ENCODE data around the gene BTBD2.

The BTBD2 gene

DNA sequence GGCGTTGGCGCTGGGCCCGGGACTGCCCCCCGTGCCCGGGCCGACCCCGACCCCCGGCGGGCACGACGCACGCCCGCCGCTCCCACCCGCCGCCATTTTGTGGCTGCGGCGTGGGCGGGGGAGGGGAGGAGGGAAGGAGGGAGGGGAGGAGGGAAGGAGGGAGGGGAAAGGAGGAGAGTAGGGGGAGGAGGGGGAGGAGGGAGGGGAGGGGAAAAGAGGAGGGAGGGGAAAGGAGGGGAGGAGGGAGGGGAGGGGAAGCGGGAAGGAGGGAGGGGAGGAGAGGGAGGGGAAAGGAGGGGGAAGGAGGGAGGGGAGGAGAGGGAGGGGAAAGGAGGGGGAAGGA, at the start of gene BTBD2:
TSS of gene BTBD2 (minus strand) at position 107 of the 343 bp plus-strand sequence. CDS start at position 96, 11 bp downstream.
- peak; percentile 48 for DNase-seq

DNA sequence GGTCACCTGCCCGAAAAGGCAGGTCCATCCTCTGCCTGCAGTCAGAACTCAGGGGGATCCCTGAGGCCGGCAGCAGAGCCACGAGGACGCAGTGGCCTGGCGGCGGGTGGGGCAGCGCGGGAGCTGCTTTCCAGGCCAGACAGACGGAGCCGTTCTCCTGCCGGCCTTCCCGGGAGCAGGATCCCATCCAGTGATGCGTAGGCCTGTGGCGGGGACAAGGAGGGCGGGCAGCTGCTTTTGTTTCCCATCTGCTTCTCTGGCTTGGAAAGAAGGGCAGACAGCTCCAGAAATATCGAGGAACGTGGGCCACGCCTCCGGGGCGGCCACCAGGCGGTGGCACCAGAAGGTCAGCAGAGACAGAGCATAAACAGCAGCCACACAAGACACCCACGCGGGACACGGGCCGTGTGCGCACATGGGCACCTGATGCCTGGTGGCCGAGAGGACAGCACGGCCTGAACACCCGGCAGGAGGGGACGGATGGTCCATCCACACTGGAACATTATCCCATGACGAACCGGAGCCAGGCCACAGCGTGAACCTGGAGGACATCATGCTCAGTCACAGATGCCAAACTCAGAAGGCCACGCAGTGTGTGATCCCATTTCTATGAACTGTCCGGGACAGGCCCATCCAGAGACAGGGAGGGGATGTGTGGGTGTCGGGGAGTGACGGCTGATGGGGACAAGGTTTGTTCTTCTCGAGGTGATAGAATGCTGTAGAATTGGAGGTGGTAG, 49.4 kb upstream of the BTBD2 start:
- no peak for DNase-seq

DNA sequence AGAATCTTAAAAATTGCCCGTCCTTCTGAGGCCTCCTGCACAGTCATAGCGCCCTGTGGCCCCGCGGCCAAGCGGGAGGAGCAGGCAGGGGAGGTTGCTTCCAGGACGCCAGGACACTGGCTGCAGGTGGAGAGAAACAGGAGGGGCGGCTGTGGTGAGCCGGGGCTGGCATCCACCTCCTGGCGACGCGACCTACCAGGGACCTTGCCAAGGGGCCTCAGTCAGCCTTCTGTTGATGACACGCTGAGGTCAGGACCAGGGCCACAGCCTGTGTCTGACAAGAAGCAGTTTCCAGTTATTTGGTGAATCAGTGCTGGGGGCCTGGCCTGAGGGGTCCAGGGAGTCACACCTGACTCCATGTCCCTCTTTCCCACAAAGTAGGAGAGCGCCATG, 48.9 kb upstream of the BTBD2 start:
- no peak for DNase-seq

DNA sequence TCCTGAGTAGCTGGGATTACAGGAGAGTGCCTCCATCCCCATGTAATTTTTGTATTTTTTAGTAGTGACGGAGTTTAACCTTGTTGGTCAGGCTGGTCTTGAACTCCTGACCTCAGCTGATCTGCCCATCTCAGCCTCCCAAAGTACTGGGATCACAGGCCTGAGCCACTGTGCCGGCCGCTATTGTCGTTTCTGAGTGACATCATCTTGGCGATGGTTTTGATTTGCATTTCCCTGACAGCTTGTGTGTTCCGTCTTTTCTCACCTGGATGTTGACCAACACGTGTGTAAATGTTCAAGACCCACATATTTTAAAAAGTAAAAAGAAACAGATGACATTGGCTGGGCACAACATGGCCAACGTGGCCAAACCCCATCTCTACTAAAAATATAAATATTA, 48.3 kb upstream of the BTBD2 start:
- DNase-seq: no peak

DNA sequence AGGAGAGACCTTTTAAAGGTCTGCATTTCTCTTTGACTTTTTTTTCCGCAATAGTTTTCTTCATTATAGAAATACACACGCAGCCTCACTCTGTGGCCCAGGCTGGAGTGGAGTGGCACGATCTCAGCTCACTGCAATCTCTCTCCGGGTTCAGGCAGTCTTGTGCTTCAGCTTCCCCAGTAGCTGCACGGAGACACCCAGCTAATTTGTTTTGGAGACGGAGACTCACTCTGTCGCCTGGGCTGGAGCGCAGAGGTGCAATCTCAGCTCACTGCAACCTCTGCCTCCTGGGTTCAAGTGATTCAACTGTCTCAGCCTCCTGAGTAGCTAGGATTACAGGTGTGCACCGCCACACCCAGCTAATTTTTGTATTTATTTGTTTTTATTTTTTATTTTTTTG, 47.3 kb upstream of the BTBD2 start:
- DNase-seq: no peak

DNA sequence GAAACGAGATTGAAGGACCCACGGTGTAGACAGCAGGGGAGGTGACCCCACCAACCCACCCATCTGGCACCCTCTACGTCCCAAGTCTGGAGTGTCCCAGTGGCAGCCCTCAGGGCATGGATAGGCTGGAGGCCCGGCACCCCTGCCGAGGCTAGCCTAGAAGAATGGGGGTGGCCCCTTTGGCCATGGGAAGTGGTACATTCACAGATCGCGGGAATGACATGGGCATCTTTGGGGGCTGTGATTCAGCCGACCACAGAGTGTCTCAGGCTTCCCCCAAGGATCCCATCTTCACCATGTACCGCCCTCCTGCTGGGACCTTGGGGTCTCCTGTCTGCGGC, 46.8 kb upstream of the BTBD2 start:
- no peak for DNase-seq

DNA sequence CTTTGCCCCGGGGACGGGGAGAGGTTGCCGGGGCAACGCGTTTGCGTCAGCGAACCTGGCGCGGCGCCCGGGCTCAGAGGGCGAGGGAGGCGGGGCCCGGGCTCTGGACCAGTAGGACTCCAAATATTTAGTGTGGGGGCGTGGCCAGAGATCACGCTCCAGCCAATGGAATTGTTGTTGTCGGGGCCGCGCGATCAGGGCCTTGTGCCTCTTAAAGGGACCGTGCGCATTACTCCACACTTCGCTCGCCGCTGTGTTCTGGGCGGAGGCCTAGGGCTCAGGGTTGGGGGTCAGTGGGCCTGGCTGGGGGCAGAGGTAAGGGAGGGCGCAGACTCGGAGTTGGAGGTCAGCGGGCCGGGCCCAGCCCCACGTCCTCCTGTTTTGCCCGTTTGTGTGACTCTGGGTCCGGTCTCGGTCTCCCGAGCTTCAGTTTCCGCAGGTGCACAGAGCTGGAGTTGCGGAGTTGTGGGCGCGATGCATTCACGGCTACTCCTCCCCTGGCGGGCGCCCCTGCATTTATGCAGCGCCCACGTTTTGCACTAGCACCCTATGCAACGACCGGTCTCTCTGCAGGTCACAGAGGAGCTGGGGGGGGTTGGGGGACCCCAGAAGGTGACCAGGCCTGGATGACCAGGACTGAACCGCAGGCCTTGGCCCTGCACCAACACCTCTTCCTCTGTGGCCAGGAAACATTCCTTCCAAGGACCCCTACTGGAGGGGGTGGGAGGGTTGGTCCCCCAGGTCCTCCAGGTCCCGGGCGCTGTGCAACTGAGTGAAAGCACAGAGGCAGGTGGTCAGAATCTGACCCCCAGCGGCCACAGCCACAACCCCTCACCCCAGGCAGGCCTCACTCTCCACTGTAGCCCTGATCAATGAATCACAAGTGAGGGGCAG, 46.2 kb upstream of the BTBD2 start:
- peak; percentile 99 for DNase-seq

DNA sequence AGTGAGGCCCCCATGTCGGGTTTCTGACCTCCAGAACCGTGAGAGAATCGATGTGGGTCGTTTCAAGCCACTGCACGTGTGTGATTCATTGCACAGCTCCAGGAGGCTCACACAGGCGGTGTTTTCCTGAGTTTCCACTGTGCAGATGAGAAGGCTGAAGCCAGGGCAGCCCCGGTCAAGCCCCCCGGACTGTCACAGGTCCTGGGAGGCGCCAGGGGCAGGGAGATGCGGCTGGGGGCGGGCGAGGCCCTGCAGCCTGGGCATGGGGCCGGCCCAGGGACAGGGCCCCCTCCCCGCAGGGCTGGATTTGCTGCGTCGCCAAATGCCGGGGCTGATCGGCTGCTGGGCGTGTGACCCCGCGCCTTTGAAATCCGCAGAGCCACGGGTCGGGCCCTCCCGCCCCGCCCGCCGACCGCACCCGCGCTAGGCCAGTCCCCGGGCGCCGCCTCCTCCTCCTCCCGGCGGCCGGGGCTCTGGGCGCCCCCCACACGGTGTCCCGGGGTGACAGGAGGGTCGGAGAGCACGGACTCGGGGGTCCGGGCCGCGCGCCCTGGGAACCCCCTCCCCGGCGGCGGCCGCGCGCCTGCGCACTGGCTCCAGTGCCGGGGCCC, 45.5 kb upstream of the BTBD2 start:
- peak; percentile 33 for DNase-seq

DNA sequence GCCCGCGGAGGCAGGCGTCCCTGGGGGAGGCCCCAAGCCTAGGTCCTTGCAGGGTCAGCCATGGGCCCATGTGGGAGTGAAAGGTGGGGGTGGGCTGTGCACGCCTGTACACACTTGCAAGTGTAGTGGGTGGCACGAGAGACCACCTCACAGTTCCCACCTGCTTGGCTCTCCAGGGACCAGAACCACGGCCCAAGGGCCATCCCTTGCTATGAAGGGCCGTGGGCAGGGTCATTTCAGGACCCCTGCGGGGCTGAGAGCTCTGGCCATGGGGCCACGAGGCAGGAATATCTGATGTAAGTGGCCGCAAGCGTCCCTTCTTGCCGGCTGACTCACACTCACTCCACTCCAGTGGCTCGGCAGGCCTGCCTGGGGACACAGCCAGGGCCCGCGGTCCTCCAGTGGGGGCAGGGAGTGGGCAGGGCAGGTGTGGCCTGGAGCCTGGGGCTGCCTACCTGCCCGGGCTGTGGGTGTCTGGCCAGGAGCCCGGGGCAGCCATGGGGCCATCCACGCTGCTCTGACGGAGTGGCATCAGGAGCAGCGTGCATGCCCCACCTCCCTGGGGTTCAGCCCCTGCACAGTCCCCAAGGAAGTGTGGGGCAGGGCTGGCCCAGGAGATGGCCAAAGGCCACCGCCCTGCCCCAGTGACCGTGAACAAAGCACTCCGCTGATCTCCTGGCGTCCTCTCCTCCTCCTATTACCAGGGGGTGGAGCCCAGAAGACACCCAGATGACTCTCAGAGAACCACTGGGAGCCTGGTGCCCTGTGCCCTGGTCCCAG, 44.1 kb upstream of the BTBD2 start:
- no peak for DNase-seq

DNA sequence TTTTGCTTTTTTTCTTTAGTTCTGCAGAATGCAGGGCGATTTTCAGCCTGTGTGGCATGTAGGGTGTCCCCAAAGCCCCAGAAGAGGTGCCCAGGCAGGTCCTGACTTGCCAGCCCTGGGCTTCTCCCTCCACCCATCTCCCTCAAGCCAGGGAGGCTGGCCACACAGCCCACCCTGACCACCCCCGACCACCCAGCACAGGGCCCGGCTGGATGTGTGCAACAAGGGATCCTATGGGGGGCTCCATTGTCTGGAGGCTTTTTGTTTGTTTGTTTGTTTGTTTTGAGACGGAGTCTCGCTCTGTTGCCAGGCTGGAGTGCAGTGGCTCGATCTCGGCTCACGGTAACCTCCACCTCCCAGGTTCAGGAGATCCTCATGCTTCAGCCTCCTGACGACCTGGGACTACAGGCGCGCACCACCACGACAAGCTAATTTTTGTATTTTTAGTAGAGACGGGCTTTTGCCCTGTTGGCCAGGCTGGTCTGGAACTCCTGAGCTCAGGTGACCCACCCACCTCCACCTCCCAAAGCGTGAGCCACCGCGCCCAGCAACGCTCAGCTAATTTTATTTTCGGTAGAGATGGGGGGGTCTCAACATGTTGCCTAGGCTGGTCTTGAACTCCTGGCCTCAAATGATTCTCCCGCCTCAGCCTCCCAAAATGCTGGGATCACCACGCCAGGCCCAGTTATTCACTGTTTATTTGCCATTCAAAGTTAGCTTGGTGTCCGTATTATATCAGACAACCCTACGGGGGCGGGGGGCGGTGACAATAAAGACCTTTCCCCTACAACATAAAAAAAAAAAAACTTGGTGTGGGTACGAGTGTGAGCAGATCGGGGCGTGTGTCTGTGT, 43.3 kb upstream of the BTBD2 start:
- no peak for DNase-seq

DNA sequence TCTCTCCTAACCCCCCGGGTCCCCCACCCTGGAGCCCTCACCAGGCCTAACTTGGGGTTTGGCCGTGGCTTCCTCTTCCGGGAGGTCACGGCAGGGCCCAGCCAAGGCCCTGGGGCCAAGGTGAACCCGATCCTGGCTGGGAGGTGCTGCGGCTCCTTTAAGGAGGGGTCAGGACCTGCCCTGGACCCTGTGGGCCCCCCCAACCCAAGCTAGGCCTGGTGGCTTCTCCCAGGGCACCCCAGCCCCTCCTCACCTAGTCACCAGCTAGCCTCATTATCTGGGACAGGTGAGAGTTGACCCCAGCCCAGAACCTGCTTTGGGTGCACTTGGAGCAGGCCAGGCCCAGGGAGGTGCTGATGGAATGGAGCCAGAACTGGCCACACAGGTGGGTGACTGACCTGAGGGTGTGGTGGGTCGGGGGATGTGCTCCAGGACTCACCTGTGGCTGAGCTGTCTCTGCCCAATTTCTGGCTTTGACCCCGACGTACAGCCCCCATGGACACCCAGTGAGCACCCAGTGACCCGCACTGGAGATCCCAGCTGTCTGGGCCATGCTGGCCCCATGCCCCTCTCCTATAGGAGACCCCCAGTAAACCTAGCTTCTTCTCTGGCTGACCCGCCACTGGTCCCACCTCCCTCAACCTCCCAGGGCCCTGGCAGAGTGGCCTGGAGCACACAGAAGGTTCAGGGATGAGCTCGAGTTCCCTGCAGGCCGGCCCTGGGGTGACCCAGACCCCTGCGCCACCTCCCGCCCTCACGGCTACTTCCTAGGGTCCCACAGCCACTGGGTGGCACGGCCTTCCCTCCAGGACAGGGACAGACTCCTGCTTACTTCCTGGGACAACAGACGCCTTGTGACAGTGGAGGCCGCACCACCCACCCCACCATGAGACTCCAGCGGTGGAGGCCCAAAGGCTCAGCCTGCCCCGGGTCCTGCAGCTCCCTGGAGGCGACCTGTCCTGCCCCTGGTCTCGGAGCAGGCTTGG, 42.3 kb upstream of the BTBD2 start:
- no peak for DNase-seq

DNA sequence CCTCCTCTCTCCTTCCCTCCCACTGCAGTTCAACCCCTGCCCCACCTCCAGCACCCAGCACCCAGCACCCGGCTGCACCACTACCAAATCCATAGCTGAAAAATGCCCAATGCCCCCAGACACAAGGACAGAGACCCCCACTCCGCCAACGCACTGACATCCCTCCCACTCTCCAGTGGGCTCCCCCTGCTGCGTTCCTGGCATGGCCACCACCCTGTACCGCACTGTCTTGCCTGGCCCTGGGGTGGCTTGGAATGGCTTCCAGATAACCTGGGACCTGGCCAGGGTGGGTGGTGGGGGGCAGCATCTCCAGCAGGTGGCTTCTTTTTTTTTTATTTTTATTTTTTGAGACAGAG, 41.3 kb upstream of the BTBD2 start:
- DNase-seq: no peak

DNA sequence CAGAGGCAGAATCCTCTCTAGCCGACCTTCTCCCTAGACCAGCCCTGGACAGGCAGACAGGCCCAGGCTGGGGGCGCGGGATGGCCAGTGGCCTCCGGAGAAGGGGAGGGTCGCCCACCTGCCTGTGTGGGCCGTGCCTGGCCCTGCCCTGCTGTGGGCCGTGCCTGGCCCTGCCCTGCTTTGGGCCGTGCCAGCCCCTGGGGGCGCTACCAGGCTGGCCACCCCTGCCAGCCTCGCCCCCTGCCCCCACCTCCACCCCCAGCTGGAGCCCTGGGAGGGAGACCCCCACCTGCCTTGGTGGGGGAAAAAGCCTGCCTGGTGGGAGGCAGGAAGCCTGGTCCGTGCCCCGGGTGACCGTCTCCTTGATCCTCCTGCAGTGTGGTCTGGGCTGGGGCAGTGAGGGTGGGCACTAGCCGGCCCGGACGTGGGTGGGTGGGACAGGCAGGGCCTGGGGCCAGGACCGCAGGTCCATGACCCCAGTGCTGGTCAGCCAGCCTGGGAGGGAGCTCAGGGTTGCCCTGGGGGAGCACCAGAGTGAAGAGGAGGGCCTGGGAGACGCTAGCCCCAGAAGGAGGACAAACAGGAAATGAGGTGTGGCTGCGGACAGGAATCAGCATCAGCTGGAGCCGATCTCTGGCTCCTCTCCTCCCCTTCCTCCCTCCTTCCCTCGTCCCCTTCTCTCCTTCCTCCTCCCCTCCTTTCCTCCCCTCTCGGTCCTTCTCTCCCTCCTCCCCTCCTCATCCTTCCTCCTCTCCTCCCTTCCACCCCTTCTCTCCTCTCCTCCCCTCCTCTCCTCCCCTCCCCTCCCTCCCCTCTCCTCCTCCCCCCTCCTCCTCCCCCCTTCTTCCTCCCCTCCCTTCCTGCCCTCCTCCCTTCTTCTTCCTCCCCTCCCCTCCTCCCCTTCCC, 40.7 kb upstream of the BTBD2 start:
- no peak for DNase-seq

DNA sequence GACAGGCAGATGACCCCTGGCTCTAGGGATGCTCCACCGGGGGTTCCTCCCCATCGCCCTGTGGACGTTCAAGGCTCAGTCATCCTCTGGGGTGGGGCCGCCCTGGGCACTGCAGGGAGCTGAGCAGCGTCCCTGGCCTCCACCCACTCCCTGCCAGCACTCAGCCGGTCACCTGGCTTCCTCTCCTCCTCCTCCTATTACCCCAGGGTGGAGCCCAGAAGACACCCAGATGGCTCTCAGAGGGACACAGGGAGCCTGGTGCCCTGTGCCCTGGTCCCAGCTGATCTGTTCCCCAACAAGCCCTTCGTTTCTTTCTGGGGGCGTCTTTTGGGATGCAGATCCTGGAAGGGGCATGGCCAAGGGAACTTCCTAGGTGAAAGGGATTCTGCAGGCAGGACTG, 39.2 kb upstream of the BTBD2 start:
- no peak for DNase-seq

DNA sequence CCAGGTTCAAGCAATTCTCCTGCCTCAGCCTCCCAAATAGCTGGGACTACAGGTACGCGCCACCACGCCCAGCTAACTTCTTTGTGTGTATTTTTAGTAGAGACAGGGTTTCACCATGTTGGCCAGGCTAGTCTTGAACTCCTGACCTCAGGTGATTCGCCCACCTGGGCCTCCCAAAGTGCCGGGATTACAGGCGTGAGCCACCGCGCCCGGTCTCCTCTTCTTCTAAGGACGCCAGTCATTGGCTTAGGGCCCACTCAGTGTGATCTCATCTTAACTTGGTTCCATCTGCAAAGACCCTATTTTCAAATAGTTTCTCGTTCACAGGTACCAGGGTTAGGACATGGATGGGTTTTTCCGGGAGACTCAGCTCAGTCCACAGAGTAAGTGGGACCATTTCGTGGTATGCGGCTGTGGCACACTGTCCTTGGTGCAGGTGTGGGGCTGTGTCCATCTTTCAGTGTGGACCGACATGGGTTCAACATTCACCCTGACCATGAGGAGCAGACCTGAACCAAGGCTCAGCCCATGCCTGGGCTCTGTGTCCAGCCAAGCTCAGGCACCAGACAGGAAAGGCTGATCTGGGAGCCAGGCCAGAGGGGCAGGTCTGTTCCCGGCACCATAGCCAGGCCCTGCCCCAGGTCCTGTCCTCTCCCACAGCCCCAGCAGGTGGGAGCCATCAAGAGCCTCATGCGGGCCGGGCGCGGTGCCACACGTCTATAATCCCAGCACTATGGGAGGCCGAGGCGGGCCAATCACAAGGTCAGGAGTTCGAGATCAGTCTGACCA, 38.3 kb upstream of the BTBD2 start:
- no peak for DNase-seq

DNA sequence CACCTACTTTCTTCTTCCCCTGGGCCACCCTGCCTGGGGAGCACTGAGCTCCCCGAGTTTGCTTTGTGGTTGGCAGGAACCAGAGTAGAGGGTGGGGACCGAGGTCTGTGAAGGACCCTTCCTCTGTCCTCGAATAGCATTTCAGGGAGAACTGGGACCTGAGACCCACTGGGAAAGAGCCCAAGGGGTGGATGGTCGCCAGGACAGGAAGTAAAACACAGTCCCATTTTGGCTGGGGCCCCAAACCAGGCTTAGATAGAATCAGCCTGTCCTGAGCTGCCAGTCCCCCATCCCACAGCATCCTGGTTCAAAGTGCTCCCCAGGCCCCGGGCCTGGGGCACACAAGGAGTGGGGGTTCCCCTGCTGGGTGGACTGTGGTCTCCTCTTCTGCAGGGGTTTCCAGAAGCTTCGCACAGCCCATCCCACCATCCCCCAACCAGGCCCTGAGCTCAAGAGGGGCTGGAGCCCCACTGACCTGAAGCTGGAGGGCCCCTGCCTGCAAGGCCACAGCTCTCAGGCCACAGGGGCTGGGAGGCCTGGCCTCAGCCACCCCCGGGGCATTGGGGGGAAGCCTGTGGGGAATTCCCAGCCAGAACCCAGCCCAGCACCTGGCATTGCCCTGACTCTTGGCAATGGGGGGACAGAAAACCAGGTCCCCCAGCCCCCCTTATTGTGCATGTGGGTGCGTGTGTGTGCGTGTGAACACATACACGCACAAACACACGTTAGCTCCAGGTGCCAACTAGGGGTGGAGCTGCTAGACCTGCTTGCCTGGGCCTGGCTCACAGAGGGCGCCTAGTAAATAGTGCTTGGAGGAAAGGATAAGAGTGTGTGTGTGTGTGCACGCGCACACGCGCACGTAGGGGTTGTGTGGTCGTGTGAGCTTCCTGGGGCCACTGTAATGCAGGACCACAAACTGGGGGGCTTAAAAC, 36.5 kb upstream of the BTBD2 start:
- no peak for DNase-seq

DNA sequence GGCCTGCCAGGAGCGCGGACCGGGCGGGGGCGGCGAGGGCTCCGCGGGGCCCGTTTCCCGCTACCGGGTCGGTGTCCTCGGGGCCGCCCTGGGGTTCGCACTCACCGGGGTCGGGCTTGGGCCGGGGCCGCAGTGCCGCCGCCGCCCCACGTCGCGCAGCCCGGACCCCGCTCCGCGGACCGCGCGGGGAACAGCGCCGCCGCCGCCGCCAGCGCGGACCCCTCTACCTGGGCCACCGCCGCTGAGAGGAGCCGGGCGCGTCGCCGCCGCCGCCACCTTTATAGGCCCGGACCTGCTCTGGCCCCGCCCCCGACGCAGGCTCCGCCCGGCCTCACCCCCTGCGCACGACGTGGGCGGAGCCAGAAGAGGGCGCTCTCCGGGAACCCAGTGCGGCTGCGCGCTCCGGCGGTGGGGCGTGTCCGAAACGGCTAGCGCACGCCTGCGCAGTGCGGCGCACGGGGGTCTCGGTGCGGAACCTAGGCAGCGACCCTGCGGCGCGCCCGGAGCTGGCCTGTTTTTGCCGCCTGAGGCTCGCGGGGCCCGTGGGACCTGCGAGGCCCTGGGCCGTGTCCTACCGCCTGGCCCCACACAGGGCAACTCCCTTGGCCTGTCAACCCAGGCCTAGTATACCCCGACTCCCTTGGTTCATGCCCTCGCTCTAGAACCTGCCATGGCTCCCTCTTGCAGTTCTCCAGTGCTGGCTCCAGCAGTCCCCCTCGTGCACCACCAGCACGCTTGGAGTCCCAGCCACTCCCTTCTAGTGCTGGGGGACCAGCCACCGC, 35.7 kb upstream of the BTBD2 start, which contains the start of gene MKNK2:
TSS of gene MKNK2 (minus strand) at position 254 of the 782 bp plus-strand sequence. CDS start 393 bp downstream, outside the sequence.
- DNase-seq: peak; percentile 78
